ENCODE data around the gene FAM110D.

Gene FAM110D

DNA sequence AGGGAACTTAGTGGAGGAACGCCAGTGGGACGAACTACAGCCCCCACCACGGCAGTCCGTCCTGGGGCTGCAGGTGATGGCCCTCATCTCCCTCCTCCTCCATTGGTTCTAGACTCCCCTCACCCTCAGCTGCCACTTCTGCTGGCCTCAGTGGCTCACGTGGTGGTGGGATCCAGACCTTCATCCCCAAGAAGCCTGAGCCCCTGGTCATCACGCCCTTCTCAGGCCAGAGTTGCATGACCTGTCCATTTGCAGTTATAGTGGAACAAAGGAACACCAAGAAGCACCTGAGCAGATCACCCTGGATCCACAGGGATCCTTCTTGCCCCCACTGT lies 13.0 kb upstream of the FAM110D start:
- H3K4me3 ChIP-seq (ENCODE audit: low read length), result no peak overlapping the region
- no peak for DNase-seq (ENCODE audit: low read depth)
- TF ChIP-seq, protein P1, sequence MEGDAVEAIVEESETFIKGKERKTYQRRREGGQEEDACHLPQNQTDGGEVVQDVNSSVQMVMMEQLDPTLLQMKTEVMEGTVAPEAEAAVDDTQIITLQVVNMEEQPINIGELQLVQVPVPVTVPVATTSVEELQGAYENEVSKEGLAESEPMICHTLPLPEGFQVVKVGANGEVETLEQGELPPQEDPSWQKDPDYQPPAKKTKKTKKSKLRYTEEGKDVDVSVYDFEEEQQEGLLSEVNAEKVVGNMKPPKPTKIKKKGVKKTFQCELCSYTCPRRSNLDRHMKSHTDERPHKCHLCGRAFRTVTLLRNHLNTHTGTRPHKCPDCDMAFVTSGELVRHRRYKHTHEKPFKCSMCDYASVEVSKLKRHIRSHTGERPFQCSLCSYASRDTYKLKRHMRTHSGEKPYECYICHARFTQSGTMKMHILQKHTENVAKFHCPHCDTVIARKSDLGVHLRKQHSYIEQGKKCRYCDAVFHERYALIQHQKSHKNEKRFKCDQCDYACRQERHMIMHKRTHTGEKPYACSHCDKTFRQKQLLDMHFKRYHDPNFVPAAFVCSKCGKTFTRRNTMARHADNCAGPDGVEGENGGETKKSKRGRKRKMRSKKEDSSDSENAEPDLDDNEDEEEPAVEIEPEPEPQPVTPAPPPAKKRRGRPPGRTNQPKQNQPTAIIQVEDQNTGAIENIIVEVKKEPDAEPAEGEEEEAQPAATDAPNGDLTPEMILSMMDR (conservative IDR thresholded peaks at IDR 0.05; ENCODE audit: low read depth, low read length), result no peak

DNA sequence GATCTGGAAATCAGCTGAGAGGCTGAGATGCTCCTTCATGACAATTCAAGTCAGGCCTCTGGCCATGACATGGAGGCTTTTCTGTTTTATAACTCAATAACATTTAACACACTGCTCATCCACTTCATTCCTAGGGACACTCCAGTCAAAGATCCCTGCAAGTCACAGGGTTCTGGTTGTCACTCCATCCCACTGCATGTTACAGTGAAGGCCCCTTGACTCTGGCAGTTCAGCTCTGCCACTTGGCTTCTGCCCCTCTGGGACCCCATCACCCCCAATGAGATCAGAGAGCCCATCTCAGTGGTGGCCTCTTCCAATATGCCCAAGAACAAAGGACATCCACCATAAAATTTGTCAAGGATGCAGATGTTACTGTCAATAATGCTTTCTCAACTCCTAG lies 10.0 kb upstream of the FAM110D start:
- TF ChIP-seq, protein P1 (conservative IDR thresholded peaks at IDR 0.05; ENCODE audit: low read depth, low read length), result no peak
- H3K4me3 ChIP-seq (ENCODE audit: low read length), result no peak overlapping the region
- no peak for DNase-seq (ENCODE audit: low read depth)

GRCh38 chr1:26153966-26154532 lies 4.8 kb upstream of the FAM110D start:
- TF ChIP-seq, protein P1 (conservative IDR thresholded peaks at IDR 0.05; ENCODE audit: low read depth, low read length), result no peak
- no peak overlapping the region for H3K4me3 ChIP-seq (ENCODE audit: low read length)
- DNase-seq (ENCODE audit: low read depth), result no peak

DNA sequence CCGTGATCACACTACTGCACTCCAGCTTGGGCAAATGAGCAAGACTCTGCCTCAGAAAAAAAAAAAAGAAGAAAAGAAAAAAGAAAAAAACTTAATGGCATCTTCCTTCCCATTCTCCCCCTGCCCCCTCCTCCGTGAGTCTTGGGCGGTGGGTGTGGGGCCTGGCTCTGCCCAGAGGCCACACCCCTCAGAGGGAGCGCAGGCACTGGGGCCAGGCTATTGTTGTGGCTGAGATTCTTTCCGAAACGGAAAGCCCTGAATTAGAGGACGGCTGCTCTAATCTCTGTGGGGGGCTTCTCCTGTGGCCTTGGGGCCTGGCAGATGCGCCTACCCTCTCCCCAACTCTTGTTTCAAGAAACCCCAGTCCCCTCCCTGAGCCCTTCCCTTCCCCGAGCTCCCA lies 4.1 kb upstream of the FAM110D start:
- no peak for DNase-seq (ENCODE audit: low read depth)
- TF ChIP-seq, protein P1 (conservative IDR thresholded peaks at IDR 0.05; ENCODE audit: low read depth, low read length), result no peak
- no peak overlapping the region for H3K4me3 ChIP-seq (ENCODE audit: low read length)

DNA sequence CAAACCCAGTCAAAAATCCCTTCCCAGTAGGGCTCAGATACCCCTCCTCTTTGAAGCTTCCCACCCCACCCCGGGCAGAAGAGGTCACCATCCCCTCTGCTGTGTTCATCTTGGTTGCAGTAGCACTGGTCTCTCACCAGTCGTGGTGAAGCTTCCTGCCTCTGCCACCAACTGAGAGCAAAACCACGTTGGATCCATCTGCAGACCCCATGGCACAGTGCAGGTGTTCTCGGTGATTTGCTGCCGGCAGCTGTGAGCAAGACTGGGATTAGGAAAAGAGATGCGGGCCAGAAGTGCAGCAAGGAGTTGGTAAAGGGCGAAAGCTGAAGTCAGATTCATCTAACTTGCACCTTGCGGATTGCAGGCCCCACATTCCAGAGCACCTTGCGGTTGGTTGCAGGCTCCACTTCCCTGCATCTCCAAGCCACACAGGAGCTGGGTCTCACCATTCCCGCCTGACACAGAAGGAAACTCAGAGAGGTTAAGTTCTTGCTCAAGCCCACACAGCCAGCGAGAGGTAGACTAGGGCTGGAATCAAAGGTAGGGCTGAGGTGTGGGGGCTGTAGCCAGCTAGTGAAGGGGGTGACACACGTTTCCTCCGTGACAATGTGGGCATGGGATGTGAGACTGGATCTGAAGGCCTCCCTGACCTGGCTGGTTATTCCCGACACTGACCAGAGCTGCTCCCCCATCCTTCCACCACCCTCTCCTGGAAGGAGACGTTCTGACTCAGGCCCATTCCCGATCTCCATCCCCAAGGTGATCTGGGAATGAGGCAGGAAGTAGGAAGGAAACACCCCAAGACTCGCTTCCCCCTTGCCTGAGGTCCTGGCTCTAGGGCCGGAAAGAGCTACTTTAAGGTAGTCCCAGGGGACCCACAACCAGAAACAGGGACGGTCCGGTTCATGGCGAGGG lies 3.3 kb upstream of the FAM110D start:
- TF ChIP-seq, protein P1 (conservative IDR thresholded peaks at IDR 0.05; ENCODE audit: low read depth, low read length), result no peak
- no peak for DNase-seq (ENCODE audit: low read depth)
- no peak overlapping the region for H3K4me3 ChIP-seq (ENCODE audit: low read length)

DNA sequence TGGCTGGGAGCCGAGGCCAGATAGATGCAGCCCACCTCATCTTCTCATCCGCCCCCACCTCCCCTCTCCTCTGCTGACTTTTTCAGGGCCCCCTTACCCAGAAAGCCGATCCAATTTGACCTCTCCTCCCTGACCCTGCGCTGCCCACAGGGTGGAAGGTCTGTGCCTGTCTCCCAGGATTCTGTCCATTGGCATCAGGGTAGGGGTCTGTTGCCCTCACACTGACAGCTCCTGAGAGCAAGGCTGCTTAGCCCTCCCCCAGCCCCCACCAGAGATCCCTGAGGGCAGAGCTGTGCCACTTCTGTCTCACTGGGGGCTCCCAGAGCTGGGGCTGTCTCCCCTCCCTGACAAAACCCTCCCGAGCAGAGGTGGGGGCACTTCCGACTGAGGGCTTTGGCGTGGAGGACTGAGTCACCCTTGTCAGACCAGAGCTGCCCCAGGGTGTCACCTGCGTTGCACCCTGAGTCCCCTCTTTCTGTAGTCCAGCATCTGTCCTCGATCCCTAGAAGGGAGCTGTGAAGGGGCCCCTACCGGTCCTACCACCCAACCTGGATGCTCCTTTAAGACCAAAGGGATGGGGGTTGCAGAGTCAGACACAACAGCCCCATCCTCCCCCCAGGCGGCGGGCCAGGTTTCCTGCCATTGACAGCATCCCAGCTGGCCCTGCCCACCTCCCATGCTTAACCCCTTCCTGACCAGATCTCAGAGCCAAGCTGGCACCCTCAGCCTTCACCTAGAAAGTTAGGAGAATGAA lies 2.4 kb upstream of the FAM110D start:
- TF ChIP-seq, protein P1 (conservative IDR thresholded peaks at IDR 0.05; ENCODE audit: low read depth, low read length), result no peak
- no peak overlapping the region for H3K4me3 ChIP-seq (ENCODE audit: low read length)
- no peak for DNase-seq (ENCODE audit: low read depth)
